Breast epithelium (tissue), 3 donors: ENCODE data around the gene AGAP3.

Experiments used
- POLR2A ChIP-seq: fragments of 450-650 bp; IDR thresholded peaks from one replicate; pipeline ENCODE4 v1.6.1; 2016; ENCODE audit warnings: antibody characterized with exemption, mild to moderate bottlenecking, moderate library complexity
- POLR2AphosphoS5 ChIP-seq, 3 donors: sonication (generic); formaldehyde crosslinking; IDR thresholded peaks; one replicate each; pipeline ENCODE4 v1.6.1; 2017; ENCODE audit warnings: antibody characterized with exemption in 3 of 3
- TF ChIP-seq, protein P1 (sequence below), 3 donors: fragments of 450-650 bp; IDR thresholded peaks; one replicate each; pipeline ENCODE4 v1.5.1; 2016 to 2017; ENCODE audit warnings: antibody characterized with exemption in 3 of 3, mild to moderate bottlenecking in 3 of 3, moderate library complexity in 3 of 3

GRCh38 chr7:151179946-151180345 lies 93.7 kb downstream of the AGAP3 start:
- TF ChIP-seq, protein P1, sequence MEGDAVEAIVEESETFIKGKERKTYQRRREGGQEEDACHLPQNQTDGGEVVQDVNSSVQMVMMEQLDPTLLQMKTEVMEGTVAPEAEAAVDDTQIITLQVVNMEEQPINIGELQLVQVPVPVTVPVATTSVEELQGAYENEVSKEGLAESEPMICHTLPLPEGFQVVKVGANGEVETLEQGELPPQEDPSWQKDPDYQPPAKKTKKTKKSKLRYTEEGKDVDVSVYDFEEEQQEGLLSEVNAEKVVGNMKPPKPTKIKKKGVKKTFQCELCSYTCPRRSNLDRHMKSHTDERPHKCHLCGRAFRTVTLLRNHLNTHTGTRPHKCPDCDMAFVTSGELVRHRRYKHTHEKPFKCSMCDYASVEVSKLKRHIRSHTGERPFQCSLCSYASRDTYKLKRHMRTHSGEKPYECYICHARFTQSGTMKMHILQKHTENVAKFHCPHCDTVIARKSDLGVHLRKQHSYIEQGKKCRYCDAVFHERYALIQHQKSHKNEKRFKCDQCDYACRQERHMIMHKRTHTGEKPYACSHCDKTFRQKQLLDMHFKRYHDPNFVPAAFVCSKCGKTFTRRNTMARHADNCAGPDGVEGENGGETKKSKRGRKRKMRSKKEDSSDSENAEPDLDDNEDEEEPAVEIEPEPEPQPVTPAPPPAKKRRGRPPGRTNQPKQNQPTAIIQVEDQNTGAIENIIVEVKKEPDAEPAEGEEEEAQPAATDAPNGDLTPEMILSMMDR (IDR thresholded peaks at IDR 0.05) = no peak
- no peak for TF ChIP-seq POLR2AphosphoS5 (IDR thresholded peaks at IDR 0.05)
- no peak for TF ChIP-seq POLR2A
